K562 (cell line): ENCODE data around the gene BAG2.

Experiments used
- EGR1 ChIP-seq: fragments of 450-650 bp; conservative IDR thresholded peaks from 2 replicates; pipeline ENCODE4 v1.6.1; 2017; ENCODE audit warnings: mild to moderate bottlenecking
- EZH2 ChIP-seq: IDR thresholded peaks from 2 replicates; pipeline ENCODE4 v1.6.1; 2012; ENCODE audit warnings: low read depth, mild to moderate bottlenecking, inconsistent platforms, low read length, borderline replicate concordance
- GABPB1 ChIP-seq: sonication (generic); formaldehyde crosslinking; IDR thresholded peaks from 2 replicates; pipeline ENCODE4 v1.8.0; 2022; ENCODE audit warnings: mild to moderate bottlenecking, missing genetic modification reagents
- ZKSCAN1 ChIP-seq: fragments of 150-350 bp; IDR thresholded peaks from 2 replicates; pipeline ENCODE4 v1.6.1; 2016; ENCODE audit warnings: low read depth, low read length
- ZNF274 ChIP-seq: IDR thresholded peaks from 2 replicates; pipeline ENCODE4 v1.6.1; 2011; ENCODE audit warnings: low read depth, mild to moderate bottlenecking, low read length, moderate library complexity, borderline replicate concordance
- ZNF518B ChIP-seq: fragments of 250-450 bp; sonication (Bioruptor Pico); IDR thresholded peaks from 2 replicates; pipeline ENCODE4 v1.5.0; 2021; ENCODE audit warnings: mild to moderate bottlenecking, moderate library complexity
- ZNF561 ChIP-seq: fragments of 450-650 bp; formaldehyde crosslinking; conservative IDR thresholded peaks from 2 replicates; pipeline ENCODE4 v1.4.0; 2020; ENCODE audit warnings: mild to moderate bottlenecking, moderate library complexity
- TF ChIP-seq, protein P1 (sequence below), 3 experiments: IDR thresholded peaks in 2 of 3; conservative IDR thresholded peaks in 1 of 3; 2 replicates each; pipeline ENCODE4 v1.5.1; 2011 to 2012; ENCODE audit warnings: low read length in 3 of 3, mild to moderate bottlenecking in 3 of 3, control low read depth in 2 of 3, improper control_type of control experiment in 1 of 3, inconsistent platforms in 1 of 3, low read depth in 1 of 3, mixed read lengths in 1 of 3, moderate library complexity in 1 of 3; ENCODE audit not compliant: insufficient read depth in 2 of 3

DNA sequence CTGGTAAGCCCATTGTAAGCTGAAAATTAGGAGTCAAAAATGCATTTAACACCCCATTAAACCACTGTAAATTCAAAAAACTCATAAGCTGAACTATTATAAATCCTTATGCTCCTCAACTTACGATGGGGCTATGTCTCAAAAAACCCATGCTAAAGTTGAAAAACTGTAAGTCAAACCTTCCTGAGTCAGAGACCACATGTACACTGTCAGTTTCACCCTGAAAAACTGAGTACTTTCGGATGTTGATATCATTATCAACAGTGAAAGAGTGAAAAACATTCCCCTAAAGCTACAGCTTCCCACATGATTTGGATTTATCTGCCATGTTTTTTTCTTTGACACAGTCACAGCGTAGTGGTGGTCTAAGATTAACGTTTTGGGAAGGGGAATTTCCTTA lies 35.7 kb downstream of the BAG2 start:
- no peak for TF ChIP-seq GABPB1
- TF ChIP-seq, protein P1, sequence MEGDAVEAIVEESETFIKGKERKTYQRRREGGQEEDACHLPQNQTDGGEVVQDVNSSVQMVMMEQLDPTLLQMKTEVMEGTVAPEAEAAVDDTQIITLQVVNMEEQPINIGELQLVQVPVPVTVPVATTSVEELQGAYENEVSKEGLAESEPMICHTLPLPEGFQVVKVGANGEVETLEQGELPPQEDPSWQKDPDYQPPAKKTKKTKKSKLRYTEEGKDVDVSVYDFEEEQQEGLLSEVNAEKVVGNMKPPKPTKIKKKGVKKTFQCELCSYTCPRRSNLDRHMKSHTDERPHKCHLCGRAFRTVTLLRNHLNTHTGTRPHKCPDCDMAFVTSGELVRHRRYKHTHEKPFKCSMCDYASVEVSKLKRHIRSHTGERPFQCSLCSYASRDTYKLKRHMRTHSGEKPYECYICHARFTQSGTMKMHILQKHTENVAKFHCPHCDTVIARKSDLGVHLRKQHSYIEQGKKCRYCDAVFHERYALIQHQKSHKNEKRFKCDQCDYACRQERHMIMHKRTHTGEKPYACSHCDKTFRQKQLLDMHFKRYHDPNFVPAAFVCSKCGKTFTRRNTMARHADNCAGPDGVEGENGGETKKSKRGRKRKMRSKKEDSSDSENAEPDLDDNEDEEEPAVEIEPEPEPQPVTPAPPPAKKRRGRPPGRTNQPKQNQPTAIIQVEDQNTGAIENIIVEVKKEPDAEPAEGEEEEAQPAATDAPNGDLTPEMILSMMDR (IDR thresholded peaks at IDR 0.05 in 2 of 3, conservative IDR thresholded peaks at IDR 0.05 in 1 of 3; ENCODE audit: insufficient read depth in 2 of 3, low read depth in 1 of 3, low read length in 3 of 3) = no peak
- TF ChIP-seq ZNF518B (CRISPR knock-in tag) = no peak
- TF ChIP-seq EZH2 = no peak
- TF ChIP-seq EGR1 = no peak
- no peak for TF ChIP-seq ZNF561
- no peak for TF ChIP-seq ZKSCAN1
- TF ChIP-seq ZNF274 = no peak
